GM19372 (cell line): Measurements from ENCODE around the gene DIP2C.
"Not testable (repeated sequence)": the region's sequence is repeated elsewhere in the genome, so short reads cannot be mapped to it uniquely, and the experiment has no call there.

Experiments used
- ATAC-seq: cut with Tn5 transposase; IDR thresholded peaks from one replicate; pipeline ENCODE4 v1.9.1; 2021; ENCODE audit warnings: mild to moderate bottlenecking, low read depth, moderate library complexity; ENCODE audit not compliant: unreplicated experiment

The DIP2C gene

DNA sequence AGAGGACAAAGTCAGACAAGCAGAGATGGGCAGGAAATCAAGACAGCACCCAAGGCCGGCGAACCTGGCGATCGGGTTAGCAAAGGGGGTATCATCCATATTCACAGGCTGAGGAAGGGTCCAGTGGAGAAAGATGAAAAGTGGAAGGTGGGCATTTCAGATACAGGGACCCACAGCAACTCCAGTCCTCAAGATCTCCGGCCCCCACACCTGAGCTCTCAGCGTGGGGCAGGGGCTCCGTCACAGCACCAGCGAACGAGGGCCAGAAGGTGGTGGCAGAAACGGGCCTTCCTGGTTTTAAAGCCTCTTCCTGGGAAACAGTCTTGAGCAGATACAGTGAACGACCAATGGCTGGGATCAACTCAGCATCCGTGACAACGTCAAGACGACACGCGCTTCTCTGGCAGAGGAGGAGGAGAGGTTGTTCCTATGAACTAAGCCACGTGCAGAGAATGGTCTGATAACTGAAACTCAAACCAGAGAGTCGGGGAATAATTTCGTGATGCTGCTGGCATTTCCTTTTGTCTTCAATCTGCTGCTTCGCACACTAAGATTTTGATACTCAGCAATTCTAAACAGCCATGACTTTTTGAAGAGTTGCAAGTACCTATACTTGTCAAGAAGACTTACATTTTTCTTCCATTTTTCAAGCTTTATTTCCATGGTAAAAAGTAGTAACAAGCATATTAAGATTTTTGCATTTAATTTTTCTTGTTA lies 334.4 kb downstream of the DIP2C start:
- no peak for ATAC-seq

DNA sequence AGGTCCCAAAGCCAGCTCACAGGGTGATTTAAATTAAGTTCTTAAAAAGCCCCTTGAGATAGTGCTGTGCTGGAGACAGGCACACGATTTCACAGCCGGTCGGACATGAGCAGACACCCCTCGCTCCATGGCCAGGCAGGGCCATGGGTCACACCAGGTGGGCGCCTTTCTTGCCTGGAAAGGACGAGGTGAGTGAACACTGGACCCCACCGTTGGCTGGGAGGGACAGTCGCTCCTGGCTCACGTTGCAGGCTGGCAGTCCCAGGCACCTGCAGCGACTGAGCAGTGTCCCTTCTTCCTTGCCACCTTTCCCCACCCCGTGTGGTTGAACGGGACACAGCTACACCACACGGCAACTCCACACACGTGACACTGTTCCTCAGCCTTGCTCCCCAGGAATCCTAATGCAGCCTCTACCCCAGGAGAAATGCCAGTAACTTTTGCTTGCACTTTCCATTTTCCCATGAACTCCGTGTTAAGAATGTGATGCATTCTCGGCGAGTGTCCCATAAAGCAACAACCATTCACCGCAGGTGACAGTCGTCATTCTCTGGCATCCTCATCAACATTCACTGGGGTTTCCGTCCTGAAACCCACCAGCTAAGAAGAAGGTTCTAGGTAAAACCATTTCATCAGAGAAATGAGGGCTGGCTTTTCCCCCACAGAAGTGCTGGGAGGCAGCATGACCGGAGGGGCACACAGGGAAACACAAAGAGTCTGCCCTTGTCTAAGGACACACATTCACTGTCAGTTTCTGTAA lies 336.8 kb downstream of the DIP2C start:
- ATAC-seq = no peak

DNA sequence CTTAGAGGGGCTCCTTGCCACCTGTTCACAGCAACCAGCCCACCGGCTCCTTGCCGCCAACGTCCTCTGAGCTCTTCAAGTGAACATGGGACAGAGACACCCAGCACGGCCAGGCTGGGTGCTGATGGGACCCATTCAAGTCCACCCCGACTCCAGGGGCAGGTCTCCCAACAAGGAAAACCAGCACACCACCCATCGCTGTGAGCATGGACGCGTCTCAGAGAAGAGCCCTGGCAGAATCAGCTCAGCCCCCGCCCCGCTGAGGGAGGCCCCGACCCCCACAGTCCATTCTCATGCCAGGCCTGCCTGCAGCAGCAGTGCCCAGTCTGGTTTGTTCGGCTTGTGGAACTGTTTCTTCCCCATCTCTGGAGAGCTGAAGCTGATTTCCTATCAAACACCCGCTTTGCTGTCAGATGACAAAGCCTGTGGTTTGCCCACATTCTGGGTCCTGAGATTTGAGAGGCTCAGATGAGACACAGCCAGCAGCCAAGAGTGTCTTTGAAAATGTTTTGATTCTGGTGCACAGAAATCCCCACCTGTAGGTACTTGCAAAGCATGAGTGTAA lies 337.6 kb downstream of the DIP2C start:
- no peak for ATAC-seq

DNA sequence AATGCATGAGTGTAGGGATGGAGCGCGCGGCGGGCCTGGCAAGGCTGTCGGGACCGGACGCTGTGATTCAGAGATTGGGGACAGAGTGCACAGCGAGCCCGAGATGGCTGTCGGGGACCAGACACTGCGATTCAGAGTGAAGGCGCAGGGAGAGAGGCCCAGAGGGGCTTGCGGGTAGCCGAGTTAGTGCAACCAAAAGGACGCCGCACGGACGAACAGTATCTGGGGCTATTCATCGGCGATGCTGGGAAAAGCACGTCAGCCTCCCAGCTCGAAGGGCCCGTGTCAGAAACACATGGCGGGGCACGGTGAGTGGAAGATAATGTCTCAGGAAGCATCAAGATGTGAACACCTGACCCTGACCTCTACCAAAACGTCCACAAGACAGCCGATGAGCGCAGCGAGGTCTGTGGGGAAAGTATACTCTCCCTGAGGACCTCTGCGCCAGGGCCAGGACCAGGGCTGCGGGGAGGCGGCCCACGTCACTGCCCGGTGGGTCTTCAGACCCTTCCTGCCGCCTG lies 338.4 kb downstream of the DIP2C start:
- no peak for ATAC-seq

DNA sequence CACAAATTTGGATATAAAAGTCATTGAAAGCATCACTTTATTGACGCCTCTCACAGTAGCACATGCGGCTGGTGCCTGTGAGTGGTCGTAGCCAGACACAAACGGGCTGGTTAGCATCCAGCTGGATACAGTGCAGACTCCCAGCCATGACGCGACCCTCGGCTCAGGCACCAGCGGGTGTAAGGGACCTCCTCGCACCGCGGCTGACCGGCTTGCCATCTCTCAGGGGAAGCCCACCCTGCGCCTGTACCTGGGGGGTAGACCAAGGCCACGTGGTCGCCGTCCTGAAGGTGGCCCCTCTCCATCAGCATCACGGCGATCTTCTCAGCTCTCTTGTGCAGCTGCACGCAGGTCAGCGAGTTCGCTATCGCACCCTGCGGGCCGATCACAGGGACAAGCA lies 340.4 kb downstream of the DIP2C start:
- ATAC-seq = no peak

DNA sequence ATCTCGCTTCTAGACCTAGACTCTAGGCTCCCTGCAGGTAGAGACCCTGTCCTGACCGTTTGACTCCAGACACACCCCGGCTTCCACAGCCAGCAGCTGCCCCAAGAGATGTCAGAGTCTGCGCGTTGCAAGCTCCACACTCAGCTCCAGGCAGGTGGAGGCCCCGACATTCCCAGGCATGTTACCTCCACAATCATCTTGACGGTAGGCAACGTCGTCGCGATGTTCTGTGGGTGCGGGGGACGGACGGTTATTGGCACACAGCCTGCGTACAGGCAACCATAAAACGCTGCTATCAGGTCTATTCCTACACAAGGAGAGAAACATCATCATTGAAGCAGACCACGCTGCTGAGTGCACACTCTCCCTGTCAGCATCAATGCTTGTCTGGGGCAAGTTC lies 341.0 kb downstream of the DIP2C start:
- ATAC-seq = no peak

DNA sequence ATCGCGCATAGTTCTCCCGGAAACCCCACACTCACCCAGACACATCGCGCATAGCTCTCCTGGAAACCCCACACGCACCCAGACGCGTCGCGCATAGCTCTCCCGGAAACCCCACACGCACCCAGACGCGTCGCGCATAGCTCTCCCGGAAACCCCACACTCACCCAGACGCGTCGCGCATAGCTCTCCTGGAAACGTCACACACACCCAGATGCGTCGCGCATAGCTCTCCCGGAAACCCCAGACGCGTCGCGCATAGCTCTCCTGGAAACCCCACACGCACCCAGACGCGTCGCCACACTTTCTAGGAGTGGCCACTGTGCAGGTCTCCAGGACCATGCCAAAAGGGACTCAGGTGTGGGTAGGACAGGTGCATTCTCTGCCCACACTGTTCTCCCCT lies 341.7 kb downstream of the DIP2C start:
- ATAC-seq = not testable (repeated sequence)

DNA sequence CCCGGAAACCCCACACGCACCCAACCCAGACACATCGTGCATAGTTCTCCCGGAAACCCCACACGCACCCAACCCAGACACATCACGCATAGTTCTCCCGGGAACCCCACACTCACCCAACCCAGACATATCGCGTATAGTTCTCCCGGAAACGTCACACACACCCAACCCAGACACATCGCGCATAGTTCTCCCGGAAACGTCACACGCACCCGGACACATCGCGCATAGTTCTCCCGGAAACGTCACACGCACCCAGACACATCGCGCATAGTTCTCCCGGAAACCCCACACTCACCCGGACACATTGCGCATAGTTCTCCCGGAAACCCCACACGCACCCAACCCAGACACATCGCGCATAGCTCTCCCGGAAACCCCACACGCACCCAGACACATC lies 342.3 kb downstream of the DIP2C start:
- ATAC-seq = not testable (repeated sequence)

DNA sequence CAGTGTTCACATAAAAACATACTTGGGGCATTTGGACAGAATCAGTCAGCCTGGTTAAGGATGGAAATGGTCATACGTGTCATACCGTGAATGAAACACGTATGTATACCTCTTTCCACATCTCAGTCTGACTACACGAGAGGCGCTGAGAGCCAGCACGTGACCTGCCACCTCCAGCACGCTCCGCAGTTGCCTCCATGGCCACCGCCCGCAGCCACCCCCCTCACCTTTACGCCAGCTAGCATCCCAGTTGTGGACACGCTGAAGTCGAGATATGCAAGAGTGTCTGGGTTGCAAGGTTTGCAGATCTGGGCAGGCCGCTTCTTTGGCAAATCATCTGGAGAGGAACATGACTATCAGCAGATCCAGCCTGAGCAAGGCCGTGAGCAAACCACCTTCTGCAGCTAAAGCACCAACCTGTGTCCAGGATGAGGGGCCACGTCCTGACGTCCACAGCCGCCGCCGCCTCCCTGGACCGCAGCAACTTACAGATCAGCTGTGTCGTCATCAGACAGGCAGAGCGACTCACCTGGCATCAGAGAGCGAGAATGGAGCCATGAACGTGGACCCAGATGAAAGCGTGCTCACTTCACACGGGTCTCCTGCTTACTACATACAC lies 344.8 kb downstream of the DIP2C start:
- ATAC-seq = no peak

DNA sequence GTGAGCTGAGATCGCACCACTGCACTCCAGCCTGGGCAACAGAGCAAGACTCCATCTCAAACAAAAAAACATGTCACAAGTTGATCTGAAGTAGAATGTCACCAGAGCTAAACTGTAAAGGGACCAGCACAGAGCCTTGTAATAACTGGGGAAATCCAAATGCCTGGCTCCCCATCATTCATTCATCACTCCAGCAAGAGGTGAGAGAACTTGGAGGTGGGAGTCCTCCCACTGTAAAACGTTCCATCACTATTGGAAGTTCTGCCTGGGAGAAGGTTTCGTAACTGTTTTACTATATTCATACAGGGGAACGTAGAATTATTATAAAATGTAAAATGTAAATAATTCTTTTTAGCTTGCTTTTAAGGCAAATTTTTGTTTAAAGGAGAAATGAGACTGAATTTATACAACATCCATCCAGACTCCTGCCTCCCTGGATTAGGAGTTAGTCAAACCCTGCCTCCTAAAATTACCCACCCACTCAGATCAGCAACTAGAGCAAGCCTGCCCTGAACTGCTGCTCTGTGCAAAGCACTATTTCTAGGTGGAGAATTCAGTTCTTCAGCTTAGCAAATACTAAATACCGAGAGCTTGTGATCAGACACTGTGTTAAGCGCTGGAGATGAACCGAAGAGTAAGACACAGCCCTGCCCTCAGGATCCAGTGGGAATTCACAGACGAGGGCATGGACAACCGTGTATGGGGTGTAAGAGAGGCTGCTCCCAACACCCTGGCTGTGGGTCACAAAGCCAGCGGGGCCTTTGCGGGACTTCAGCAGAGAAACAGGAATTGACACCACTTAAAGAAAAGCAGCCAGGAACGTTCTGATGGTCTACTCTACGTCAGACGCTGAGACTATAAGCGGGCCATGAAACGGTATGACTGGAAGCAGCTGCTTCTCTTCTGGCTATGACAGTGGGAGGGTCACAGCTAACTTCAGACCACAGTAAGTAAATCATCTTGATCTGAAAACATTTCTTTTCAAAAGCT lies 345.9 kb downstream of the DIP2C start:
- ATAC-seq = no peak

DNA sequence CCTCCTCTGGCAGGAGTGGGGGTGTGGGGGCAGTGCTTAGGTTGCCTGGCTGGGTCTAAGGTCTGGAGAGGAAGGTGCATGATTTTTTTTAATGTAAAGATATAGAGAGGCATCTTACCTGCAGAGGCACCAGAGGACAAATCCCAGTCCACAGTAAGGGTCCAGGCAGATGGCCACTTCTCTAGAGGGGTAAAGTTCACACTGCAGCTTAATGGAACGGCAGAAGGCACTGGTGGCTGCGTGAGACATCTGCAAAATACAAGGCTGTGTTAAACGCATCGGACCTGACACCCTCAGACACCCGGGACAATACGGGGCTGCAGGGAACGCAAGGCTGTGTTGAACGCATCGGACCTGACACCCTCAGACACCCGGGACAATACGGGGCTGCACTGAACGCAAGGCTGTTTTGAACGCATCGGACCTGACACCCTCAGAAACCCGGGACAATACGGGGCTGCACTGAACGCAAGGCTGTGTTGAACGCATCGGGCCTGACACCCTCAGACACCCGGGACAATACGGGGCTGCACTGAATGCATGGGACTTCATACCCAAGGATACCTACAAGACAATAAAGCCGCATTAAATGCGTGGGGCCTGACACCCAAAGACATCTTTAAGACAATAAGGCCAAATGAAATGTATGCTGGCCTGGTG lies 348.3 kb downstream of the DIP2C start:
- ATAC-seq = no peak

DNA sequence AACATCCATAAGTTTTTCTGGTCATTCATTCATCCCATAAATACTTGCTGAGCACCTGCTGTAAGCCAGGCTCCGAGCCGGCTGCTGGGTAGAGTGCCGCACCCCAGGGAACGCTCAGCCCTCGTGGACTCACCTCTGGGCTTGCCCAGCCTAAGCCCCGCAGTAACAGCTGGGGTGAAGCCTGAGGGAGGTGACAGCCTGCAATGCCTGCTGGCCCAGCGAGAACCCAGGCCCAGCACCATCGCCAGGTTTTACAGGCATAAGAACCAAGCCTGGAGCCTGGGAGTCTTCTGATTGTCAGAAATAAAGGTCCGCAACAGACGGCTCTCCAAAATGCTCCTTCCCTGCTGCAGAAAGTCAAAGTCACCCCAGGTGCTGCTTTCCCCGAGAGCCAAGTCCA lies 348.8 kb downstream of the DIP2C start:
- no peak for ATAC-seq

DNA sequence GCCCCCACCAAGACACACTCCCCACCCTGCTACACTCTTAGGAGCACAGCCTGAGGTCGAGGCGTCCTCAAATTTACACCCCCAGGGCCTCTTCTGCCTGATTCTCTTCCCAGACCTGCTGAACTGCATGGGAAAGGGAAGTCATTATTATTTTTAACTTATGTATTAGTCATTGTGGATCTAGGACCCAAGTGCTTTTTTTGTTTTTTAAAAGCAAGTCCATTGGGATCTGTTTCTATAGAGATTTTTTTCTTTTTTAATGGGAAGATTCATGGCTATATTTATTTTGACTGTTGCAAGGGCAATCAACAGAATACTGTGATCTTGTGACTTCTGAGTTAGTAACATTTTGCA lies 350.5 kb downstream of the DIP2C start:
- no peak for ATAC-seq

DNA sequence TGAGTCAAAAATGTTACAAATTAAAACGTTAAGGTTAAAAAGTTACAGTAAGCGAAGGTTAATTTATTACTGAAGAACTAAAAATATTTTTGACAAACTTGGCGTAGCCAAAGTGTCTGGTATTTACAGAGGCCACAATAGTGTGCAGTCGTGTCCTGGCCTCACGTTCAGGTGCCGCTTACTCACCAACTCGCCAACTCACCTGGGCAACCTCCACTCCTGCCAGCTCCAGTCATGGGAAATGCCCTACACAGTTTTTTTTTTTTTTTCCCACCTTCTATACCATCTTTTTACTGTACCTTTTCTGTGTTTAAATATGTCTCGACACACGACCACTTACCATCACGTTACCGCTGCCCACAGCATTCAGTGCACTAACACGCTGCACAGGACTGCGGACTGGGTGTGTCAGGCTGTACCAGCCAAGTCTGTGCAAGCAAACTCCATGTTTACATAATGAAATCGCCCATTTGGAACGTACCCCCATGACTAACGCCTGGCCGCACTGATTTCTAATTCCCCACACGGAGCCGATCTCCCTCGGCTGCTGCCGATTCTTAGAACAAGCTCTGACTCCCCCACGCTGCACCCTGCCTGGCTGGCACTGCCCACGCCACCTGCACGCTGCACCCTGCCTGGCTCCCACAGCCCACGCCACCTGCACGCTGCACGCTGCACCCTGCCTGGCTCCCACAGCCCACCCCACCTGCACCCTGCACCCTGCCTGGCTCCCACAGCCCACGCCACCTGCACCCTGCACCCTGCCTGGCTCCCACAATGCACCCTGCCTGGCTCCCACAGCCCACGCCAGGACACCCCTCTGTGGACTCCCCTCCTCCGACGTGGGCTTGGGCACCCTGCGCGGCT lies 351.1 kb downstream of the DIP2C start:
- ATAC-seq = no peak

DNA sequence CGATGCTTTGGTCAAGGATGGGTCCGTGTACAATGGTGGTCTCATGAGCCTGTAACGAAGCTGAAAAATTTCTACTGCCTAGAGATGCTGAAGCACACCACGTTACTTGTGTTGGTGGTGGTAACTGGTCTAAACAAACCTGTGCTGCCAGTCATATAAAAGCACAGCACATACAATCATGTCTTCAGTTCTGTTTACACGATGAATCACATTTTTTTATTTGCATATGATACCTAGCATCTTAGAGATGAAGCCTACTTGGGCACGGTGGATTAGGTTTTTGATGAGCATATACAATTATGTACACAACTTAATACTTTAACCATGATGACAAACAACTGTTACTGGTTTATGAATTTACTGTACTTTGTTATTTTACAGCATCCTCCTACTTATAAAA lies 353.2 kb downstream of the DIP2C start:
- ATAC-seq = no peak

DNA sequence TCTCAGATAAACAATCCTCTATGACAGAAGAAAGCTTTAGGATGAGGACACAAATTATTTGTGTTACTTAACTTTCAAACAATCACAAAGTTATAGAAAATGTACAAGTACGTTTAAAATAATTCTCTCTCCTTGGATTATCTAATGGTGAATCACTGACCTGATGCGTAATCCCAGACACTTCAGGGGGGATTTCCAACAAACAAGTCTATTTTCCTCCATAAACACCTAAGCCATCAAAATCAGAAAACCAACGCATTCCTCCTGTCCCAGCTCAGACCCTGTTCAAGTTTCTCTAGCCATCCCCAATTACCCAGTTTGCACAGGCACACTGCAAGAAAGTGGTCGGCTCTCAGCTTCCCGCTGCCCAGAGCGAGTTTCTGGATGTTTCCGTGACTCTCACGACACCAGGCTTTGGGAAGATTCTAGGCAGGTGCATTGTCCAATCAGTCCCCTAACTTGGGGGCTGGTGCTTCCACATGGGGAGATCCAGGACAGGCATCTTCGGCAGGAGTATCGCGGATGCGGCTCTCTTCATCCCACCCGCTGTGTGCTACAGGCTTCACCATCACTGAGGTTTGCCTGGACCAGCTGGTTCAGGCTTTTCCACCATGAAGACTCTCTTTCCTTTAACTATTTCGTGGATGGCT lies 354.2 kb downstream of the DIP2C start:
- ATAC-seq = no peak

DNA sequence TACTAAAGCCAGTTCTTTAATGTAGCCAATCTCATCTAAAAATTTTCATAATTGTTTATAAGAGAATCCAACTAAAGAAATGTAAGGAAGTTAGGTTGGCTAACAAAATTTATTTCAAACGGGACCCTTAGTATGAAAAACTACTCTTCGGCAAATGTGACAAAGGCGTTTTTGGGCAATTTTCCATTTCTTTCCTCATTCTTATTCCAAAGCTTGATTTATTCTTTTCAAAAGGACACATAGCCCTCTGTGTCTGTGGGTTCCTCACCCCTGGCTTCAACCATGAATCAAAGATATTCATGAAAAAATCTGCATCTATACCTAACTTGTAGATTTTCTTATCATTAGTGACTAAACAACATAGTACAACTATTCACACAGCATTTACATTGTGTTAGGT lies 358.3 kb downstream of the DIP2C start:
- no peak for ATAC-seq
